DND-41 (cell line): Measurements from ENCODE around the gene MCAT.

Experiments
- ATAC-seq: fragments of 200-7000 bp; cut with Tn5 transposase; 3 replicates; pipeline ENCODE4 v1.9.1; 2021; ENCODE audit warnings: low read depth; ENCODE audit not compliant: insufficient read depth
- DNase-seq: peaks from one replicate; pipeline ENCODE4 v3.0.0-alpha.2; 2020
- H2AFZ ChIP-seq: 2 replicates; pipeline ENCODE4 v1.6.0; 2012; ENCODE audit warnings: low read depth, low read length
- H3K27ac ChIP-seq: 2 replicates; pipeline ENCODE4 v1.5.1; 2012; ENCODE audit warnings: low read length, inconsistent platforms
- H3K27me3 ChIP-seq: fragments of 200-600 bp; sonication (generic); 2 replicates; pipeline ENCODE4 v1.6.0; 2012; ENCODE audit warnings: low read length, mild to moderate bottlenecking, inconsistent platforms; ENCODE audit not compliant: insufficient read depth, poor library complexity
- H3K36me3 ChIP-seq: 2 replicates; pipeline ENCODE4 v1.5.1; 2012; ENCODE audit warnings: low read length, inconsistent platforms; ENCODE audit not compliant: insufficient read depth
- H3K4me1 ChIP-seq: 2 replicates; pipeline ENCODE4 v1.5.1; 2012; ENCODE audit warnings: mild to moderate bottlenecking, low read length; ENCODE audit not compliant: insufficient read depth
- H3K4me2 ChIP-seq: 2 replicates; pipeline ENCODE4 v1.6.0; 2012; ENCODE audit warnings: mild to moderate bottlenecking, moderate library complexity, low read length, inconsistent platforms; ENCODE audit not compliant: insufficient read depth
- H3K4me3 ChIP-seq, 2 experiments: fragments of 200-600 bp in 1 of 2; shearing (Covaris generic) in 1 of 2; 2 replicates each; pipeline ENCODE4 v1.5.1; 2012 to 2016; ENCODE audit warnings: inconsistent platforms in 2 of 2, low read length in 2 of 2, mild to moderate bottlenecking in 2 of 2, low read depth in 1 of 2, moderate library complexity in 1 of 2
- H3K79me2 ChIP-seq: 2 replicates; pipeline ENCODE4 v1.6.0; 2012; ENCODE audit warnings: low read length, inconsistent platforms; ENCODE audit not compliant: insufficient read depth
- H3K9ac ChIP-seq: 2 replicates; pipeline ENCODE4 v1.6.0; 2012; ENCODE audit warnings: low read depth, mild to moderate bottlenecking, inconsistent platforms, low read length, moderate library complexity
- H3K9me3 ChIP-seq: 2 replicates; pipeline ENCODE4 v1.5.1; 2012; ENCODE audit warnings: low read length, moderate library complexity, mild to moderate bottlenecking, inconsistent platforms; ENCODE audit not compliant: insufficient read depth, severe bottlenecking
- H4K20me1 ChIP-seq: 2 replicates; pipeline ENCODE4 v1.6.0; 2012; ENCODE audit warnings: low read length; ENCODE audit not compliant: insufficient read depth
- EZH2 ChIP-seq: IDR thresholded peaks from 3 replicates; pipeline ENCODE4 v1.6.1; 2012; ENCODE audit warnings: borderline replicate concordance, low read depth, mild to moderate bottlenecking, moderate library complexity, low read length, inconsistent platforms; ENCODE audit not compliant: severe bottlenecking
- TF ChIP-seq, protein P1 (sequence below): IDR thresholded peaks from 2 replicates; pipeline ENCODE4 v1.5.1; 2012; ENCODE audit warnings: borderline replicate concordance, low read length, moderate library complexity, mild to moderate bottlenecking; ENCODE audit not compliant: poor library complexity, severe bottlenecking; ENCODE audit errors: extremely low read depth

MCAT gene

DNA sequence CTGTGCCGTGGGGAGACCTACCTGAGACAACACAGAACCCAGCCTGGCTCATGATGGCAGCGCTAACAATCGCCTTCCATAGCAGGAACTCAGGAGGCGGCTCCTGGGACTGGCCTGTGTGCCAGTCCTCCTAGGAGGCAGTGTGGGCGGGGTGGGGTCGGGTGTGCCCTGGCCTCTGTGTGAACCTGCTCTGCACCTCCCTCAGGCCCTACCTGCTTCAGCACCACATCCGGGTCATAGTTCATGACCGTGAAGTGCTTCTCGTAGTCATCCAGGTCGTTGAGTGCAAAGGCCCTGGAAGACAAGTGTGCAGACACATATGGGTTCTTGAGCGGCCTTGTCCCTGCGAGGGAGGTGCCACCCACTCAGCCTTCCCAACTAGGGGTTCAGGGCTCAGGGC, 28.4 kb upstream of the MCAT start:
- H3K36me3 ChIP-seq, result peaks cover 85% of the 10 kb centered on the region

DNA sequence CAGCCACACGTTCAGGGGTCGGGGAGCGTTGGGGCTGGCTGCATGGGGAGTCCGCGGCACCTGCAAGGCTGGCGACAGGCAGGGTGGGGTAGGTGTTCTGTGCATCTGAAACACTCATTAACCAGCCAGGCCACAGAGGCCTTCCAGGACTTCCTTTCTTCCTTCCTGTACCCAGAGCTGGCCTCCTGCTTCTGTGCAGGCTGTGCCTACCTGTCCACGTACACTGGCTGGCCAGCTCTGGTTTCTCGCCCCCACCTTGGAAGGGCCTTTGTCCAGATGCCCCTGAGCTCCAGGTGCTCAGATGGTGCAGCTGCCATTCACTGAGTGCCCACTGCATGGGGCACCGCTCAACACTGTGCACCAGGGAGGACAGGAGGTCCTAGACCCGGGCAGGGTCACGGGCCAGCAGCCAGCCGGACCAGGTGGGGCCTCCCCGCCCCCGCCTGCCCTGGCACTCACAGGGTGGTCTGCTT, 27.9 kb upstream of the MCAT start:
- Histone ChIP-seq H3K9me3 (no peaks in the 10 kb centered on the region), H4K20me1 (peaks cover 18% of the 10 kb centered on the region; the same call in 1 of the 2 replicates), H2AFZ (no peak overlapping the region), H3K27ac (no peak overlapping the region), H3K36me3 (peaks cover 82% of the 10 kb centered on the region), H3K4me3 (no peak overlapping the region), H3K27me3 (no peaks in the 10 kb centered on the region), H3K4me1 (no peaks in the 10 kb centered on the region), H3K9ac (no peak overlapping the region), H3K4me2 (no peak overlapping the region), H3K79me2 (no peaks in the 10 kb centered on the region)
- TF ChIP-seq, protein P1, sequence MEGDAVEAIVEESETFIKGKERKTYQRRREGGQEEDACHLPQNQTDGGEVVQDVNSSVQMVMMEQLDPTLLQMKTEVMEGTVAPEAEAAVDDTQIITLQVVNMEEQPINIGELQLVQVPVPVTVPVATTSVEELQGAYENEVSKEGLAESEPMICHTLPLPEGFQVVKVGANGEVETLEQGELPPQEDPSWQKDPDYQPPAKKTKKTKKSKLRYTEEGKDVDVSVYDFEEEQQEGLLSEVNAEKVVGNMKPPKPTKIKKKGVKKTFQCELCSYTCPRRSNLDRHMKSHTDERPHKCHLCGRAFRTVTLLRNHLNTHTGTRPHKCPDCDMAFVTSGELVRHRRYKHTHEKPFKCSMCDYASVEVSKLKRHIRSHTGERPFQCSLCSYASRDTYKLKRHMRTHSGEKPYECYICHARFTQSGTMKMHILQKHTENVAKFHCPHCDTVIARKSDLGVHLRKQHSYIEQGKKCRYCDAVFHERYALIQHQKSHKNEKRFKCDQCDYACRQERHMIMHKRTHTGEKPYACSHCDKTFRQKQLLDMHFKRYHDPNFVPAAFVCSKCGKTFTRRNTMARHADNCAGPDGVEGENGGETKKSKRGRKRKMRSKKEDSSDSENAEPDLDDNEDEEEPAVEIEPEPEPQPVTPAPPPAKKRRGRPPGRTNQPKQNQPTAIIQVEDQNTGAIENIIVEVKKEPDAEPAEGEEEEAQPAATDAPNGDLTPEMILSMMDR, result no peak
- TF ChIP-seq EZH2, result no peak
- DNase-seq (no peak), ATAC-seq (no peak)

More for the DNA sequence above, 28.4 kb upstream of the MCAT start:
- H3K9me3 ChIP-seq, result no peaks in the 10 kb centered on the region
- no peak overlapping the region for H3K4me2 ChIP-seq
- H3K79me2 ChIP-seq, result no peaks in the 10 kb centered on the region
- TF ChIP-seq, protein P1, result no peak
- no peak for TF ChIP-seq EZH2
- DNase-seq (no peak), ATAC-seq (no peak)
- H3K4me1 ChIP-seq, result no peaks in the 10 kb centered on the region
- H4K20me1 ChIP-seq, result peaks cover 18% of the 10 kb centered on the region; the same call in 1 of the 2 replicates
- no peak overlapping the region for H3K4me3 ChIP-seq
- H3K27me3 ChIP-seq, result no peaks in the 10 kb centered on the region
- no peak overlapping the region for H2AFZ ChIP-seq
- H3K27ac ChIP-seq, result no peak overlapping the region
- H3K9ac ChIP-seq, result no peak overlapping the region

DNA sequence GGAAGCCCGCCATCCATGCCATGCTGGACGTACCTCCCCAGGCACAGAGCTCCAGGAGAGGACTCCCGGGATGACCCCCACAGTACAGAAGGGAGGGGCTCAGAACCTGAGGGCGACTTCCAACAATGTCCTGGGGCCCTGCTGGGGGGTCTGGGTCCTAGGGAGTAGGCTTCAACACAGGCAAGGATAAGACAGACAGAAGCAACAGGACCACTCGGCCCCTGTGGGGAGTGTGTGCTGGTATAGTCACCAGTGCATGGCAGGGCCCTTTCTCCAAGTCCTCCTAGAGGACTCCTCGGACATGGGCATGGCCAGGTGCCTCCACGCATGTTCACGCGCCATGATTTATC, 26.9 kb upstream of the MCAT start:
- no peak overlapping the region for H3K4me2 ChIP-seq
- no peaks in the 10 kb centered on the region for H3K27me3 ChIP-seq
- H3K27ac ChIP-seq, result no peak overlapping the region
- no peaks in the 10 kb centered on the region for H3K4me1 ChIP-seq
- TF ChIP-seq, protein P1, result no peak
- TF ChIP-seq EZH2, result no peak
- no peak overlapping the region for H3K9ac ChIP-seq
- no peak overlapping the region for H2AFZ ChIP-seq
- no peaks in the 10 kb centered on the region for H3K79me2 ChIP-seq
- no peak for ATAC-seq
- peaks cover 74% of the 10 kb centered on the region for H3K36me3 ChIP-seq
- no peaks in the 10 kb centered on the region for H3K9me3 ChIP-seq
- H4K20me1 ChIP-seq, result peaks cover 18% of the 10 kb centered on the region; the same call in 1 of the 2 replicates
- no peak overlapping the region for H3K4me3 ChIP-seq
- DNase-seq, result no peak
